Measurements from ENCODE around the gene PANX1. TPM values are rescaled to one million over a fixed set of nuclear protein-coding genes. Genes with fewer than 3 reads are reported as not detected.

PANX1 gene
- total and polyA plus RNA-seq, 2 donors (not counting 1 experiment from before 2014, with no cell fraction given), result 4.2 to 10.3 TPM

DNA sequence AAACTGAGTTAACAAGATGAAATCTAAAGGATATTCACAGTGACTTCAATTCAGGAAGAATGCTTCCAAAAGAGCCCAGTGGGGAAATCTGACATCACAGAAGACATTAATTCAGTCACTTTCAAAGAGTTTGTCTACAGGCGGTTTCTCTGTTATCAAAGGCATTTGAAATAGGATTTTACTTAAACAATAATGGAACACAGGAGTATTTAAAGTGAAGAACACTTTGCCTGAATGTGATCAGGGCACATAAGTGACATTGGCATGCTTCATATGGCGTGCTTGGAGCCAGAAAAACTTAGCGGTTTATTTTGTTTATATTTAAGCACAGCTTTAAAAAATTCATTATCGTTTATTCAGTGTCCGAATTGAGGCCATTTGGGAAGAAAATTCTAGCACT, 52.9 kb downstream of the PANX1 start:
- Histone ChIP-seq H3K4me1 (ENCODE audit: control insufficient read depth in 2 of 2, insufficient read depth in 2 of 2, low read length in 2 of 2) (peaks cover 14 to 16% of the 10 kb centered on the region in 2 donors), H3K9ac (ENCODE audit: low read length) (no peak overlapping the region), H3K79me2 (ENCODE audit: control insufficient read depth, insufficient read depth, low read length) (no peaks in the 10 kb centered on the region), H3K4me2 (replicated peaks; ENCODE audit: low read depth, low read length, poor library complexity, severe bottlenecking) (no peak overlapping the region), H3K27me3 (replicated peaks in 1 of 4; ENCODE audit: control extremely low read depth in 1 of 4, control insufficient read depth in 3 of 4, insufficient read depth in 4 of 4, low read length in 3 of 4) (no peaks in the 10 kb centered on the region), H3K4me3 (ENCODE audit: control extremely low read depth in 1 of 5, extremely low read depth in 1 of 5, insufficient read depth in 1 of 5, low read depth in 2 of 5, low read length in 4 of 5) (no peak overlapping the region), H3K27ac (ENCODE audit: low read length in 2 of 2) (no peak overlapping the region), H4K20me1 (ENCODE audit: control insufficient read depth, insufficient read depth, low read length, poor library complexity, severe bottlenecking) (no peaks in the 10 kb centered on the region), H3K9me3 (ENCODE audit: control extremely low read depth in 1 of 3, control insufficient read depth in 2 of 3, insufficient read depth in 1 of 3, low read length in 2 of 3) (no peaks in the 10 kb centered on the region), H3K36me3 (replicated peaks in 1 of 2; ENCODE audit: control extremely low read depth in 1 of 2, control insufficient read depth in 1 of 2, extremely low read depth in 1 of 2, insufficient read depth in 2 of 2, low read length in 1 of 2) (peaks cover 6 to 45% of the 10 kb centered on the region in 2 experiments), H2AFZ (ENCODE audit: insufficient read depth, low read depth, low read length, poor library complexity, severe bottlenecking) (no peak overlapping the region)
- no peak for TF ChIP-seq EZH2 (IDR thresholded peaks at IDR 0.05; ENCODE audit: borderline replicate concordance, insufficient read depth, low read depth, low read length, poor library complexity, severe bottlenecking)
- TF ChIP-seq, protein P1, sequence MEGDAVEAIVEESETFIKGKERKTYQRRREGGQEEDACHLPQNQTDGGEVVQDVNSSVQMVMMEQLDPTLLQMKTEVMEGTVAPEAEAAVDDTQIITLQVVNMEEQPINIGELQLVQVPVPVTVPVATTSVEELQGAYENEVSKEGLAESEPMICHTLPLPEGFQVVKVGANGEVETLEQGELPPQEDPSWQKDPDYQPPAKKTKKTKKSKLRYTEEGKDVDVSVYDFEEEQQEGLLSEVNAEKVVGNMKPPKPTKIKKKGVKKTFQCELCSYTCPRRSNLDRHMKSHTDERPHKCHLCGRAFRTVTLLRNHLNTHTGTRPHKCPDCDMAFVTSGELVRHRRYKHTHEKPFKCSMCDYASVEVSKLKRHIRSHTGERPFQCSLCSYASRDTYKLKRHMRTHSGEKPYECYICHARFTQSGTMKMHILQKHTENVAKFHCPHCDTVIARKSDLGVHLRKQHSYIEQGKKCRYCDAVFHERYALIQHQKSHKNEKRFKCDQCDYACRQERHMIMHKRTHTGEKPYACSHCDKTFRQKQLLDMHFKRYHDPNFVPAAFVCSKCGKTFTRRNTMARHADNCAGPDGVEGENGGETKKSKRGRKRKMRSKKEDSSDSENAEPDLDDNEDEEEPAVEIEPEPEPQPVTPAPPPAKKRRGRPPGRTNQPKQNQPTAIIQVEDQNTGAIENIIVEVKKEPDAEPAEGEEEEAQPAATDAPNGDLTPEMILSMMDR (IDR thresholded peaks at IDR 0.05), result no peak
- intact Hi-C loops (cut with micrococcal nuclease), result no loop called here
- DNase-seq (no peak), ATAC-seq (ENCODE audit: low read depth) (no peak)
- CTCF ChIA-PET, result interaction anchor here (0.9 kb wide), 1 partner anchor 30 kb away, joined by 3 read pairs; no protein-coding TSS in a partner anchor
- Mint-ChIP-seq H3K27me3 (no peaks in the 10 kb centered on the region), H3K27ac (no peak overlapping the region), H3K4me3 (no peak overlapping the region), H3K4me1 (peaks cover 20% of the 10 kb centered on the region), H3K9me3 (ENCODE audit: insufficient read depth) (no peaks in the 10 kb centered on the region)
- 100% methylated on average over 2 of the region's 5 CpGs for WGBS (ENCODE audit: insufficient coverage)
- POLR2A ChIA-PET, result no interaction called here

DNA sequence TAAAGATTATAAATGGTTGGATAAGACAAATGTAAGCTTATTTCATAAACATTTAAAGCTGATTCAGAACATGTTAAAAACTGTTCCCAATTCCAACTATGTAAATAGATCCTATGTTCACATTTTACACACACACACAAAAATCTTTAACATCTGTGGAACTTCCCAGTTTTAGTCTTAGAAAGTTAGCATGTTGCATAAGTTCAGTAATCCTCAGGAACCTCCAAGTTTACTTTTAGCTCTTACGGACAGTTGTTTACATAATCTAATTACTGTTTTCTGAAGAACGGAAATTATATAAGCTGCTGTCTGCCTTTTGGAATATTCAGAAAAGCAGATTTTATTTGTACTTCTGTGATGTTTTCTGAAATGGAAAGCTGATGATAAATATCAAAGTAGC, 53.3 kb downstream of the PANX1 start:
- Histone ChIP-seq H3K4me2 (replicated peaks; ENCODE audit: low read depth, low read length, poor library complexity, severe bottlenecking) (no peak overlapping the region), H4K20me1 (ENCODE audit: control insufficient read depth, insufficient read depth, low read length, poor library complexity, severe bottlenecking) (no peaks in the 10 kb centered on the region), H3K9me3 (ENCODE audit: control extremely low read depth in 1 of 3, control insufficient read depth in 2 of 3, insufficient read depth in 1 of 3, low read length in 2 of 3) (no peaks in the 10 kb centered on the region), H3K36me3 (replicated peaks in 1 of 2; ENCODE audit: control extremely low read depth in 1 of 2, control insufficient read depth in 1 of 2, extremely low read depth in 1 of 2, insufficient read depth in 2 of 2, low read length in 1 of 2) (peaks cover 6 to 45% of the 10 kb centered on the region in 2 experiments), H3K4me3 (ENCODE audit: control extremely low read depth in 1 of 5, extremely low read depth in 1 of 5, insufficient read depth in 1 of 5, low read depth in 2 of 5, low read length in 4 of 5) (no peak overlapping the region), H3K79me2 (ENCODE audit: control insufficient read depth, insufficient read depth, low read length) (no peaks in the 10 kb centered on the region), H3K27me3 (replicated peaks in 1 of 4; ENCODE audit: control extremely low read depth in 1 of 4, control insufficient read depth in 3 of 4, insufficient read depth in 4 of 4, low read length in 3 of 4) (no peaks in the 10 kb centered on the region), H3K4me1 (ENCODE audit: control insufficient read depth in 2 of 2, insufficient read depth in 2 of 2, low read length in 2 of 2) (peaks cover 14 to 16% of the 10 kb centered on the region in 2 donors), H3K9ac (ENCODE audit: low read length) (no peak overlapping the region), H2AFZ (ENCODE audit: insufficient read depth, low read depth, low read length, poor library complexity, severe bottlenecking) (no peak overlapping the region), H3K27ac (ENCODE audit: low read length in 2 of 2) (no peak overlapping the region)
- WGBS (ENCODE audit: insufficient coverage), result no CpG with 5 or more reads among the region's 2 CpGs
- intact Hi-C loops (cut with micrococcal nuclease), result no loop called here
- Mint-ChIP-seq H3K9me3 (ENCODE audit: insufficient read depth) (no peaks in the 10 kb centered on the region), H3K4me1 (peaks cover 21% of the 10 kb centered on the region), H3K27ac (no peak overlapping the region), H3K27me3 (no peaks in the 10 kb centered on the region), H3K4me3 (no peak overlapping the region)
- DNase-seq (no peak), ATAC-seq (ENCODE audit: low read depth) (no peak)
- TF ChIP-seq, protein P1 (IDR thresholded peaks at IDR 0.05), result no peak
- TF ChIP-seq EZH2 (IDR thresholded peaks at IDR 0.05; ENCODE audit: borderline replicate concordance, insufficient read depth, low read depth, low read length, poor library complexity, severe bottlenecking), result no peak
- ChIA-PET CTCF (interaction anchor here (0.9 to 1.0 kb wide), 2 partner anchors 31 to 260 kb away, joined by 3 to 5 read pairs; no protein-coding TSS in a partner anchor), POLR2A (no interaction called here)

Data from B cell (primary cell).